ENCODE results near the gene TMEM89. TPM values are rescaled to one million over a fixed set of nuclear protein-coding genes. Genes with fewer than 3 reads are reported as not detected.
A peak's percentile ranks its signal among the peaks of the same experiment; 100 is the strongest.

Gene TMEM89
- polyA plus RNA-seq, 3 donors = 0.21 TPM; not detected in 2

GRCh38 chr3:48634661-48635221 is 13.2 kb upstream of the TMEM89 start:
- peaks cover 23% of the 10 kb centered on the region for H3K4me1 Mint-ChIP-seq
- Histone ChIP-seq H3K79me2 (ENCODE audit: insufficient read depth, low read length) (peaks cover 19% of the 10 kb centered on the region), H3K27me3 (ENCODE audit: control insufficient read depth in 2 of 2, insufficient read depth in 2 of 2, low read length in 2 of 2) (no peaks in the 10 kb centered on the region), H3K4me2 (replicated peaks; ENCODE audit: extremely low read depth, low read length, poor library complexity, severe bottlenecking) (peak overlapping the region; percentile 93), H3K36me3 (replicated peaks in 1 of 2; ENCODE audit: control insufficient read depth in 1 of 2, insufficient read depth in 2 of 2, low read length in 2 of 2) (peaks cover 34 to 39% of the 10 kb centered on the region in 2 donors), H3K27ac (ENCODE audit: low read depth in 1 of 2, low read length in 2 of 2) (peak overlapping the region; percentile 29 to 78), H3K9ac (ENCODE audit: insufficient read depth, low read length, poor library complexity, severe bottlenecking) (peak overlapping the region; percentile 80), H2AFZ (ENCODE audit: insufficient read depth, low read depth, low read length, poor library complexity, severe bottlenecking) (peak overlapping the region; percentile 96), H3K4me3 (replicated peaks in 1 of 3; ENCODE audit: low read depth in 2 of 3, low read length in 3 of 3) (peak overlapping the region; percentile 85 to 95 (median 89)), H3K4me1 (ENCODE audit: control insufficient read depth in 1 of 2, insufficient read depth in 2 of 2, low read length in 2 of 2) (peaks cover 21 to 32% of the 10 kb centered on the region in 2 donors), H3K9me3 (replicated peaks in 1 of 2; ENCODE audit: control insufficient read depth in 1 of 2, insufficient read depth in 1 of 2, low read length in 2 of 2) (no peaks in the 10 kb centered on the region), H4K20me1 (ENCODE audit: insufficient read depth, low read length) (peaks cover 16% of the 10 kb centered on the region)
- H3K9me3 Mint-ChIP-seq = no peaks in the 10 kb centered on the region
- 1% methylated on average over 23 of the region's 30 CpGs for WGBS (ENCODE audit: insufficient coverage)
- no peak for TF ChIP-seq CTCF (IDR thresholded peaks at IDR 0.05)
- peak overlapping the region in 6 of 7 donors; percentile 17 to 54 (median 34) for H3K27ac Mint-ChIP-seq
- H3K4me3 Mint-ChIP-seq = peak overlapping the region; percentile 93
- H3K27me3 Mint-ChIP-seq (ENCODE audit: low read depth in 3 of 3) = peaks cover 2 to 3% (median 2%) of the 10 kb centered on the region in 3 donors
- peaks cover 25 to 38% of the 10 kb centered on the region in 2 donors for H3K36me3 Mint-ChIP-seq
- DNase-seq = peak in 2 of 3 donors; percentile 12 to 23
- intact Hi-C loops (cut with micrococcal nuclease) = loop anchor here (2.0 to 10.0 kb wide), 2 partner anchors 70 to 170 kb away; a partner anchor contains a TSS

- 100% methylated on average over 2 of the region's 2 CpGs for WGBS (ENCODE audit: insufficient coverage)
- H3K9ac ChIP-seq (ENCODE audit: insufficient read depth, low read length, poor library complexity, severe bottlenecking) = no peak overlapping the region
- intact Hi-C loops (cut with micrococcal nuclease) = loop anchor here (2.0 to 10.0 kb wide), 2 partner anchors 69 to 169 kb away; a partner anchor contains a TSS
These were observed 12.2 kb upstream of the TMEM89 start for GRCh38 chr3:48633743-48634142.

More at GRCh38 chr3:48633743-48634142, 12.2 kb upstream of the TMEM89 start:
- peaks cover 19% of the 10 kb centered on the region for H3K79me2 ChIP-seq (ENCODE audit: insufficient read depth, low read length)
- H3K4me2 ChIP-seq (replicated peaks; ENCODE audit: extremely low read depth, low read length, poor library complexity, severe bottlenecking) = peak overlapping the region; percentile 93
- Mint-ChIP-seq H3K4me3 (peak overlapping the region in 1 of 2 donors; percentile 93), H3K36me3 (peaks cover 35 to 48% of the 10 kb centered on the region in 2 donors), H3K27me3 (ENCODE audit: low read depth in 3 of 3) (peaks cover 0 to 1% (median under 1%) of the 10 kb centered on the region in 3 donors), H3K9me3 (no peaks in the 10 kb centered on the region), H3K4me1 (peaks cover 23% of the 10 kb centered on the region), H3K27ac (no peak overlapping the region)
- no peak for TF ChIP-seq CTCF (IDR thresholded peaks at IDR 0.05)
- H3K36me3 ChIP-seq (replicated peaks in 1 of 2; ENCODE audit: control insufficient read depth in 1 of 2, insufficient read depth in 2 of 2, low read length in 2 of 2) = peaks cover 44 to 49% of the 10 kb centered on the region in 2 donors
- no peaks in the 10 kb centered on the region for H3K9me3 ChIP-seq (replicated peaks in 1 of 2; ENCODE audit: control insufficient read depth in 1 of 2, insufficient read depth in 1 of 2, low read length in 2 of 2)
- H3K27ac ChIP-seq (ENCODE audit: low read depth in 1 of 2, low read length in 2 of 2) = no peak overlapping the region
- H3K27me3 ChIP-seq (ENCODE audit: control insufficient read depth in 2 of 2, insufficient read depth in 2 of 2, low read length in 2 of 2) = no peaks in the 10 kb centered on the region
- no peak for DNase-seq
- peak overlapping the region in 1 of 3 experiments; percentile 95 for H3K4me3 ChIP-seq (replicated peaks in 1 of 3; ENCODE audit: low read depth in 2 of 3, low read length in 3 of 3)
- H2AFZ ChIP-seq (ENCODE audit: insufficient read depth, low read depth, low read length, poor library complexity, severe bottlenecking) = no peak overlapping the region
- H4K20me1 ChIP-seq (ENCODE audit: insufficient read depth, low read length) = peaks cover 16% of the 10 kb centered on the region
- H3K4me1 ChIP-seq (ENCODE audit: control insufficient read depth in 1 of 2, insufficient read depth in 2 of 2, low read length in 2 of 2) = peaks cover 21 to 32% of the 10 kb centered on the region in 2 donors

All from CD14-positive monocyte (primary cell).